Coronary artery (tissue), 2 donors: ENCODE data around the gene HSPG2.

Source experiments
- DNase-seq: peaks from one replicate; pipeline ENCODE4 v3.0.0-alpha.2; 2017; ENCODE audit warnings: low spot score
- H3K27ac ChIP-seq, 2 donors: fragments of 200-600 bp; sonication (generic); one replicate each; pipeline ENCODE4 v1.5.1; 2016 to 2019
- H3K4me3 ChIP-seq: fragments of 200-600 bp; sonication (generic); 2 replicates; pipeline ENCODE4 v1.5.1; 2016; ENCODE audit warnings: mild to moderate bottlenecking, moderate library complexity
- CTCF ChIP-seq: fragments of 200-600 bp; sonication (generic); IDR thresholded peaks from one replicate; pipeline ENCODE4 v1.5.1; 2019; ENCODE audit warnings: antibody characterized with exemption

The HSPG2 gene

GRCh38 chr1:21822349-21822748 lies 114.8 kb downstream of the HSPG2 start:
- DNase-seq, result no peak
- Histone ChIP-seq H3K4me3 (no peak overlapping the region), H3K27ac (no peak overlapping the region)
- TF ChIP-seq CTCF, result no peak

GRCh38 chr1:21821385-21822019 lies 115.6 kb downstream of the HSPG2 start:
- no peak for DNase-seq
- H3K27ac ChIP-seq, result no peak overlapping the region

GRCh38 chr1:21820597-21821232 lies 116.4 kb downstream of the HSPG2 start:
- H3K4me3 ChIP-seq, result no peak overlapping the region
- H3K27ac ChIP-seq, result no peak overlapping the region
- TF ChIP-seq CTCF, result no peak
- no peak for DNase-seq

More at GRCh38 chr1:21821385-21822019, 115.6 kb downstream of the HSPG2 start:
- TF ChIP-seq CTCF, result no peak
- H3K4me3 ChIP-seq, result no peak overlapping the region

- DNase-seq, result no peak
- TF ChIP-seq CTCF, result no peak
- no peak overlapping the region for H3K27ac ChIP-seq
- no peak overlapping the region for H3K4me3 ChIP-seq
Measured at GRCh38 chr1:21818656-21819055, 118.5 kb downstream of the HSPG2 start.

GRCh38 chr1:21816602-21817302 lies 120.4 kb downstream of the HSPG2 start:
- H3K4me3 ChIP-seq, result no peak overlapping the region
- DNase-seq, result no peak

GRCh38 chr1:21815724-21816321 lies 121.3 kb downstream of the HSPG2 start:
- H3K27ac ChIP-seq, result peak overlapping the region in 1 of 2 donors; percentile 13
- no peak overlapping the region for H3K4me3 ChIP-seq
- TF ChIP-seq CTCF, result no peak
- no peak for DNase-seq

More at GRCh38 chr1:21816602-21817302, 120.4 kb downstream of the HSPG2 start:
- H3K27ac ChIP-seq, result peak overlapping the region in 1 of 2 donors; percentile 13
- TF ChIP-seq CTCF, result no peak
